GM12878 (cell line): ENCODE results near the gene SPIRE1. TPM values are rescaled to one million over a fixed set of nuclear protein-coding genes. Genes with fewer than 3 reads are reported as not detected.

Source experiments
- ATAC-seq: fragments of 200-7000 bp; cut with Tn5 transposase; 3 replicates; pipeline ENCODE4 v1.9.1; 2020; ENCODE audit warnings: mild to moderate bottlenecking, moderate library complexity
- BruUV-seq: library from RNA; stranded (reverse); fragments of 400-500 nt; replicated peaks from 2 replicates; lab custom pipeline; 2021; lab: Mats Ljungman, UMichigan
- CTCF ChIA-PET: fragments of 300-600 bp; sonication (Branson Sonifier 250); formaldehyde crosslinking; extraction: SDS; loops from one replicate; lab custom pipeline; 2021; ENCODE audit warnings: inconsistent platforms; lab: Yijun Ruan, JAX
- POLR2A ChIA-PET: fragments of 350-600 bp; formaldehyde crosslinking; extraction: SDS; loops from one replicate; lab custom pipeline; 2021; ENCODE audit warnings: inconsistent platforms; lab: Charles Lee
- RAD21 ChIA-PET: fragments of 300-600 bp; sonication (Branson Sonifier 250); formaldehyde crosslinking; loops from one replicate; lab custom pipeline; 2023; ENCODE audit warnings: antibody characterized with exemption; ENCODE audit not compliant: unreplicated experiment; lab: Charles Lee
- SMC1A ChIA-PET: fragments of 300-600 bp; sonication (Branson Sonifier 250); formaldehyde crosslinking; loops from one replicate; lab custom pipeline; 2023; ENCODE audit not compliant: unreplicated experiment, uncharacterized antibody; lab: Charles Lee
- DNase-seq: peaks from one replicate; pipeline ENCODE4 v3.0.0-alpha.2; 2011; ENCODE audit warnings: low read depth, low spot score
- FAIRE-seq: peaks from 3 replicates; lab custom pipeline; 2011; peaks lifted over from hg19 to GRCh38; lab: Jason Lieb, UNC
- H2AFZ ChIP-seq: 2 replicates; pipeline ENCODE4 v1.6.0; 2011; ENCODE audit warnings: low read depth, low read length, control low read depth; ENCODE audit not compliant: control insufficient read depth
- H3K27ac ChIP-seq: 2 replicates; pipeline ENCODE4 v1.5.1; 2011; ENCODE audit warnings: control low read depth; ENCODE audit not compliant: control insufficient read depth, insufficient read depth
- H3K27me3 ChIP-seq, 2 experiments: replicated peaks in 1 of 2; 2 replicates each; pipeline versions ENCODE4 v1.6.0 to v1.6.1; 2011; ENCODE audit warnings: low read length in 1 of 2; ENCODE audit not compliant: control insufficient read depth in 2 of 2, insufficient read depth in 2 of 2
- H3K36me3 ChIP-seq, 2 experiments: 2 replicates each; pipeline ENCODE4 v1.5.1; 2011; ENCODE audit warnings: low read length in 1 of 2; ENCODE audit not compliant: control insufficient read depth in 2 of 2, insufficient read depth in 2 of 2
- H3K4me1 ChIP-seq: 2 replicates; pipeline ENCODE4 v1.6.1; 2011; ENCODE audit warnings: mild to moderate bottlenecking, low read length, moderate library complexity, mixed read lengths; ENCODE audit not compliant: control insufficient read depth, insufficient read depth
- H3K4me2 ChIP-seq: 2 replicates; pipeline ENCODE4 v1.6.0; 2011; ENCODE audit warnings: control low read depth; ENCODE audit not compliant: control insufficient read depth, insufficient read depth
- H3K4me3 ChIP-seq: fragments of 200-600 bp; sonication (generic); 2 replicates; pipeline ENCODE4 v1.5.1; 2016
- H3K79me2 ChIP-seq: 2 replicates; pipeline ENCODE4 v1.6.0; 2011; ENCODE audit warnings: low read length; ENCODE audit not compliant: control insufficient read depth, insufficient read depth
- H3K9ac ChIP-seq: 2 replicates; pipeline ENCODE4 v1.8.0; 2011; ENCODE audit warnings: low read length, control low read depth, mixed read lengths; ENCODE audit not compliant: control insufficient read depth, insufficient read depth
- H3K9me3 ChIP-seq: replicated peaks from 3 replicates; pipeline ENCODE4 v1.5.1; 2011; ENCODE audit warnings: mild to moderate bottlenecking, low read length; ENCODE audit not compliant: control insufficient read depth, insufficient read depth
- H4K20me1 ChIP-seq: 2 replicates; pipeline ENCODE4 v1.6.0; 2011; ENCODE audit not compliant: control insufficient read depth, insufficient read depth
- CBX5 ChIP-seq: sonication (generic); IDR thresholded peaks from 2 replicates; pipeline ENCODE4 v1.6.1; 2016; ENCODE audit warnings: low read depth, moderate library complexity, mild to moderate bottlenecking, inconsistent platforms
- CEBPZ ChIP-seq: fragments of 150-350 bp; IDR thresholded peaks from 2 replicates; pipeline ENCODE4 v1.6.1; 2016; ENCODE audit warnings: low read depth, low read length
- EZH2 ChIP-seq: IDR thresholded peaks from 2 replicates; pipeline ENCODE4 v1.6.1; 2012; ENCODE audit warnings: low read depth, mild to moderate bottlenecking, control low read depth, inconsistent platforms, low read length, borderline replicate concordance; ENCODE audit not compliant: control insufficient read depth
- HDGF ChIP-seq: fragments of 450-650 bp; IDR thresholded peaks from 2 replicates; pipeline ENCODE4 v1.6.1; 2016; ENCODE audit warnings: antibody characterized with exemption
- NBN ChIP-seq: fragments of 450-650 bp; IDR thresholded peaks from 2 replicates; pipeline ENCODE4 v1.6.1; 2016
- NFYB ChIP-seq: IDR thresholded peaks from 2 replicates; pipeline ENCODE4 v1.6.1; 2011; ENCODE audit warnings: low read depth, mild to moderate bottlenecking, low read length, improper control_type of control experiment, moderate library complexity; ENCODE audit not compliant: insufficient read depth
- REST ChIP-seq: IDR thresholded peaks from 2 replicates; pipeline ENCODE4 v1.6.1; 2012; ENCODE audit warnings: mild to moderate bottlenecking, low read depth, low read length
- SMC3 ChIP-seq: IDR thresholded peaks from 2 replicates; pipeline ENCODE4 v1.6.1; 2011; ENCODE audit warnings: low read length, improper control_type of control experiment, borderline replicate concordance
- TCF12 ChIP-seq: IDR thresholded peaks from 2 replicates; pipeline ENCODE4 v1.6.1; 2011; ENCODE audit warnings: low read depth, mild to moderate bottlenecking, low read length
- WRNIP1 ChIP-seq: IDR thresholded peaks from 2 replicates; pipeline ENCODE4 v1.6.1; 2011; ENCODE audit warnings: low read depth, low read length, improper control_type of control experiment, borderline replicate concordance
- ZBTB4 ChIP-seq: fragments of 450-650 bp; formaldehyde crosslinking; IDR thresholded peaks from 2 replicates; pipeline ENCODE4 v1.4.0; 2022; ENCODE audit warnings: mild to moderate bottlenecking, moderate library complexity
- WGBS: methylation state at CpG from one replicate; pipeline ENCODE4 v1.1.6; 2016; ENCODE audit warnings: low lambda C conversion rate; ENCODE audit not compliant: insufficient replicate concordance, insufficient coverage; ENCODE audit errors: missing lambda C conversion rate; 5-methylcytosine and 5-hydroxymethylcytosine counted together
- in situ Hi-C: fragments of 300-500 bp; cut with MboI; formaldehyde crosslinking; loops from 9 replicates; pipeline ENCODE4 v1.14.3; 2018; ENCODE audit warnings: mixed read lengths
- intact Hi-C: fragments of 100-400 bp; cut with micrococcal nuclease; formaldehyde crosslinking; loops from one replicate; pipeline ENCODE4 v1.14.2; 2022; ENCODE audit not compliant: unreplicated experiment
- polyA plus RNA-seq, 11 experiments: library from polyadenylated mRNA; depleted of rRNA in 4 of 11; unstranded in 6 of 11; stranded (reverse) in 5 of 11; fragments of >200 nt; fragmentation: Nextera tagmentation in 4 of 11; fragmentation: Illumina TruSeq in 1 of 11; extraction: Ambion mirVana in 4 of 11; extraction: Trizol in 1 of 11; gene quantifications; 1 replicate in 1 of 11; 2 replicates in 10 of 11; pipeline versions ENCODE4 v1.2.1 to v1.2.3, GENCODE V29; 2011 to 2016; ENCODE audit warnings: inconsistent platforms in 2 of 11, missing spikeins in 2 of 11, low read depth in 1 of 11
- total RNA-seq, 4 experiments: library from RNA; depleted of rRNA in 3 of 4; stranded (reverse); fragments of >200 nt in 3 of 4; fragmentation: Illumina TruSeq in 1 of 4; extraction: Trizol in 1 of 4; gene quantifications; 2 replicates each; pipeline versions ENCODE4 v1.2.1 to v1.2.3, GENCODE V29; 2013 to 2021

Gene SPIRE1
- total and polyA plus RNA-seq, 10 of the 15 experiments (the other 5 are each of a cell fraction or from before 2014, with no cell fraction given), result 0.18 to 9.2 (median 4.3) TPM

DNA sequence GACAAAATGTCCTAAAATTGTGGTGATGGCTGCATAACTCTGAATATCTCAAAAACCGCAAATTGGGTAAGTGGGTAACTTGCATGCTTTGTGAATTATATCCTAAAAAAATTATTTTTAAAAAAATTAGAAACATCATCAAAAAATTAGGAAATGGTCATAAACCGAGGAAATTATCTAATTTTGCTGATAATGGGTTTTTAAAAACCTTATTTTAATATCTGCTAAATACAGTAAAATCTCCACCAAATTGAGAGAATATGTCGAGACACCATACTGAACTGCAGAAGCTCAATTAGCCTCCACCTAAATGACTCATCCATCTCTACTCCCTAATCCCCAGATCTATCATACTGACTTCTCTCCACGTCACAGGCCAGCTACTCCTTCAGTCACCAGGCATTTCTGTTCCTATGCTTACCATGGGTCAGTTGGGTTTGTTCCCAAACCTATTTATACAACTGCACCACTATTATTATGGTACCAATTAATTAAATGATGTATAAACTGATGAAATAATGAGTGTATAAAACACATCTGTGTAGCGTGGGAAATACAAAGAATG lies 36.1 kb downstream of the SPIRE1 start:
- no peak overlapping the region for H3K4me3 ChIP-seq
- DNase-seq, result no peak
- no peaks in the 10 kb centered on the region for H3K9me3 ChIP-seq
- in situ Hi-C loops (no loop called here), intact Hi-C loops (no loop called here)
- no peaks in the 10 kb centered on the region for H3K36me3 ChIP-seq
- BruUV-seq, result no TSS peak
- no peaks in the 10 kb centered on the region for H3K79me2 ChIP-seq
- no peaks in the 10 kb centered on the region for H3K4me1 ChIP-seq
- ChIA-PET CTCF (no interaction called here), POLR2A (no interaction called here), RAD21 (no interaction called here), SMC1A (no interaction called here)
- no peak overlapping the region for H3K27ac ChIP-seq
- WGBS, result 62% methylated on average over 5 of the region's 5 CpGs
- no peaks in the 10 kb centered on the region for H4K20me1 ChIP-seq
- H3K4me2 ChIP-seq, result no peak overlapping the region
- FAIRE-seq, result no peak
- H3K9ac ChIP-seq, result no peak overlapping the region
- no peak overlapping the region for H2AFZ ChIP-seq
- no peak for ATAC-seq
- H3K27me3 ChIP-seq, result no peaks in the 10 kb centered on the region
- TF ChIP-seq REST (no peak), TCF12 (no peak), NBN (no peak), SMC3 (no peak), CBX5 (no peak), CEBPZ (no peak), HDGF (no peak), NFYB (no peak), EZH2 (no peak), ZBTB4 (CRISPR knock-in tag) (no peak), WRNIP1 (no peak)
